ENCODE results near the gene COL25A1.

GRCh38 chr4:109213056-109213455 is 89.4 kb downstream of the COL25A1 start:
- no peak for TF ChIP-seq POLR2AphosphoS5 (IDR thresholded peaks at IDR 0.05; ENCODE audit: borderline replicate concordance, low read depth, low read length)
- no peak for TF ChIP-seq EZH2 (IDR thresholded peaks at IDR 0.05)
